Measurements from ENCODE around the gene SOCS6. TPM values are rescaled to one million over a fixed set of nuclear protein-coding genes. Genes with fewer than 3 reads are reported as not detected.

The SOCS6 gene
- total RNA-seq, 2 experiments from 2014 or later: 2.1 TPM

- peaks cover 3% of the 10 kb centered on the region for H3K27me3 Mint-ChIP-seq
- no peak overlapping the region for H3K4me3 Mint-ChIP-seq
- ChIA-PET POLR2A (no interaction called here), CTCF (interaction anchor here (1.2 kb wide), 1 partner anchor 56 kb away, joined by 3 read pairs; no protein-coding TSS in a partner anchor)
- no peak for DNase-seq
- no peaks in the 10 kb centered on the region for H3K36me3 Mint-ChIP-seq (ENCODE audit: low read depth)
- H3K27ac Mint-ChIP-seq: no peak overlapping the region
- H3K9me3 Mint-ChIP-seq: no peaks in the 10 kb centered on the region
- H3K4me1 Mint-ChIP-seq: no peaks in the 10 kb centered on the region
Observed at GRCh38 chr18:70377857-70378701, 89.2 kb downstream of the SOCS6 start.

Other genes starting within 250 kb of the SOCS6 start
- gene RTTN, start 83.4 kb upstream of the SOCS6 start, total RNA-seq: 10 to 100 TPM; 23.0 to 26.8 TPM